ENCODE results near the gene CACNA2D4.

CACNA2D4 gene

DNA sequence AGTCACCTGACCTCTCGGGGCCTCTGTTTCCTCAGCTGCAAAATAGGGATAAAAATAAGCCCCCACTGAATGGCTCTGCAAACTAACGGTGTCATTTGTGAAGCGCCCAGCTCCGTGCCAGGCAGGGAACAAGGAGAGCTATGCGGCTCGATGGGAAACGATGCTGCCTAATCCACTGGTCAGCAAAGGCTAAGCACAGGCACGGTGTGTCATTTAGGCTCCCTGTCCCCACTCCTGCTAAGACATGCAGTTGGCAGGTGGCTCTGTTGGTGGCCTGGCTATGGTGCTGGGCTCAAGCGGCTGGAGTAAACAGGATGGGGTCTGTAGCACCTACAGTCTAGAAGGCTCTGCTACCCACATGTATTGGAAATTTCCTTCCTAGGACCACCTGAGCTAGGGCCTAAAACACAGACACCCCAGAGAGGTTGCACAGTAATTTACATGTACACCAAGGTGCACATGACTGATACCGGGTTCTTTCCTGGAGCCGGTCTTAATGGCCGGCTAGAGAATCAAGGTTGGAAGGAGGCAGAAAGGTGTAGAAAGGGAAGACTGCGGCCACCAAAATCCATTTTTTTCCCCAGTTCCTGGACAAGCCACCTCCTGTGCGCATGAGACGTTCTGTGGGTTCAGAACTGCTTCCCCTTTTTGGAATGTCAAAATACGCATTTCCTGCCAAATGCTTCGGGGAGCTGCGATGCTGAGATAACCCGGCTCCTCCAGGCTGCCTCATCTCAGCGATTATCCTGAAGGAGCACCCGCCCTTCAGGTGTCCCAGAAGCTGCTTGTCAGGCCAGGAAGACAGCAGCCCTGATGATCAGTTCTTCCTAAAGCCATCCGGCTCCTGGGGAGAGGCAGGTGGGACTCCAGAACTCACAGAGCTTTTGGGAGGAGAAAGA, 1.0 kb downstream of the CACNA2D4 start:
- peak; percentile 10 for DNase-seq

DNA sequence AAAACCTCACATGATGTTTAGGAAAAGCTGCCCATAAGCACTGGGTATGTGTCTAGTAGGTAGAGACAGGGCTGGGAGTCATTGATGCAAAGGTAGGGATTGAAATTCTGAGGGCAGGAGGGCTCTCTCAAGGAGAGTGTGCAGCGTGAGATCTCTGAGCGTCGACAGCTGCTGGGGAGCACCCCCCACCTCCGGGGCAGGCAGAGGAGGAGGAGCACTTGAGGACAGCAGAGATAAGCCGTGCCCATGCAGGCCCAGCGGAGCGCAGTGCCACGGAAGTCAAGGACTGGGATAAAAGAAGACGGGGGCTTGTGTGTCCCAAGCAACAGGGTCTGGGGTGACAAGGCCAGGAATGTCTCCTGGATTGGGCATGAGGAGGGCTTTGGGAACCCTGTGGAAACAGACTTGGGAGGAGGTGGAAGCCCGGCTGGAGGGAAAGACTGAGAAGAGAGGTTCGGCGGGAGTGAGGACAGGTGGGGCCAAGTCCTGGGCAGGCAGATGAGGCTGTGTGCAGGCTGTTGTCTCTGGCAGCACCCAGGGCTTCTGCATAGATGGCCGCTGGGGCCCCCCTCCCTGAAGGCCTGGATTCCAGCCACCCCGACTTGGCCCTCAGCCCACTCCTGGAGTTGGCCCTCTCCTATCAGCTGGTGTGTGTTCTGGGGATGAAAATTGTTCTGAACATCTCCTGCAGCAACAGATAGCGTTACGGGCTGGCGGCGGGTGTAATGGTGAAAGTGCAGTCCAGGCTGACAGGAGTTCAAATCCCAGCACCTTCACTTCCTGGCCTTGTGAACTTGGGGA, 1.9 kb downstream of the CACNA2D4 start:
- peak; percentile 15 for DNase-seq

DNA sequence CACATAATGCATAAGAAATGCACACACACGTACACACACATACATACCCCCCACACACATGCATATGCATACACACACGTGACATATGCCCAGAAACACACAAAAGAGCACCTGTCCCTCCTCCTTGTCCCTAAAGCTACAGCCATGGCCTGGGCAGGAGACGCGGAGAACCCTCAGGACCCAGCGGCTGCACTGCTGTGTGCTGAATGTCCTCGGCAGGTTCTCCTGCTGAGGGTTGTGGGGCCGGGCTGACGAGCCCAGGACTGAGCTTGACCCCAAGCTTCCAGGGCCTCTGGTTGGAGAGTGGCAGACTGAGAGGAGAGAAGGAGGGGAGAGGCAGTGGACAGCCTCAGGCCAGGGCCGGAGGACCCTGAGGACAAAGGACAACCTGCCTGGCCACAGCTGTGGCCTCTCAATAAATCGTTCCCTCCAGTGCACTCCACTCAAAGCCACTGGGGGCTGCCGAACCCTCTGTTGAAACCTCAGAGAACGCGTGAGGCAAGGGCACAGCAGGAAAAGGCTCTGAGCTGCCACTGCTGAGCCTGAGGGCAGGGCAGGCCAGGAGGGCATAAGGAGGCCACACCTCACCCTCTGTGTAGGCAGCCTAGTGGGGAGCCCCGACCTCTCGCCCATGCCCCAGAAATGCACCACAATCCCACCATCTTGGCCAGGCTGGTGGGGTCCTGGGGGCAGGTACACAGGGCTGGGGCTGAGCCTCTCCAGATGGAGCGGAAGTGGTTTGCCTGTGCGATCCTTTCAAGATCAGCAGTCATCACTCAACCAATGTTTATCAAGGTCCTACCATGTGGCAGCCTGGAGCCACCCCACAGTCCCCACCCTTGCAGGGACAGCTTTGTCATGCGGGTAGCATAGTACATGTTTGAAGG, 3.1 kb downstream of the CACNA2D4 start:
- DNase-seq: peak; percentile 39

DNA sequence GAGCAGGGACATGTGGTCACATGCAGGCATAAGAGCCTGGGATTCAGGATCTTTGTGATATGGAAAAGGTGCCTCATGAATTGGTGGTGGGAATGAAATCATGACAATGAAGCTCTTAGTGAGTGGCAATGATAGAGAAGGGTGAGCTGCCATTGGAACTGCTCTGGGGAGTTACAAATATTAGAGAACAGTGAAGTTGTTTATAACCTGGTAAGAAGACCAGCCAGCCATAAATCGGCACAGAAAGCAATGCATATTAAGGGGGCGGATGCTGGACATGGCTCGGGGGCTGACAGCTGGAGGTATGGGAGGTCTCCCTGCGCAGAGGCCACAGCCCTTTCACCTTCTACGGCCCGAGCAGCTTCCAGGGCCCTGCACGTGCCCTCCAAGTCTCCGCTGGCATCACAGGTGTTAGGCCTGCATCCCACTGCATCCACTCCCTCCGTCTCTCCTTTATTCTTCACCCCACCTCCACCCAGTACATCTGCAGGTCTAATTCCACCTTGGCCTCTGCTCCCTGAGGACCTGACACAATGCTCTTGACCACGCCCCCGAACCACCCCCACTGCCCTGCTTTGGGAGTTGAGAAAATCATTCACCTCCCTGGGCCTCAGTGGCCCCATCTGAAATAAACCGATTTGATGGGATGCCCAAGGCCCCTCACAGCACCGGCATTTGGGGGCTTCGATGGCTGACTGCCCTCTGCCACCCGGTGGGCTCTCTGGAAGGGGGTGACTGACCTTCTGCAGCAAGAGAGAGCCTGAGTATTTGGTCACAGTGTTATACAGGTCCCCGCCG, 4.1 kb downstream of the CACNA2D4 start:
- peak; percentile 14 for DNase-seq

DNA sequence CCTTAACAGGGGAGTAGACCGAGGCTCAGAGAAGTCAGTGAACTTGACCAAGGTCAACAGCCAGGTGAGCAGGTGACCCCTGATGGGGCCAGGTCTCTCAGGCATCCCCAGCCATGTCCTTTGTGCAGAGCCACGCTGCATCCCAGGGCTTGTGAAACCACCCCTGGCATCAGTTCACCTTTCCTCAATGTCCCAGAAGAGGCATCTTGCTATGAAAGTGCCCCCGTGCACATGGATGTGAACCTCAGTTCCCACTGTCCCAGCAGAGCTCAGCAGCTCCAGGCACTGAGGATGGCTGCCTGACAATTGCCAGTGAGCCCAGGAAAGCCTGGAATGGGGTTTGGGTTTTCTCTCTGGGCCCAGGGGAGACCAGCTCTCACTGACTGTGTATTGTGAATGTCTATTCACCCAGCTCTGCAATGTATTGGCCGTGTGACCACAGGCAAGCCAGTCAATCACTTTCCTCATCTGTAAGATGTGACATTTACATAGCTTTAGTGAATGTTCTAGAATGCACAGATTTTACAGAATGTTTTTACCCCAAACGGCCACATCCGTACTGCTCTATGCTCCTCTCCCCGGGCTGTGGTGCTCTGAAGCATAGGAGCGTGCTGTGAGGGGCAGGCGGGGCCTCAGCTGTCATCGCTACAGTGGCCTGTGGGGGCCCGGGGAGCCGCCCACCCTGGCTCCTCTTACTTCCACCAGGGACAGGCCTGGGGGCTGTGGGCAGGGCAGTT, 4.9 kb downstream of the CACNA2D4 start:
- DNase-seq: peak; percentile 18

DNA sequence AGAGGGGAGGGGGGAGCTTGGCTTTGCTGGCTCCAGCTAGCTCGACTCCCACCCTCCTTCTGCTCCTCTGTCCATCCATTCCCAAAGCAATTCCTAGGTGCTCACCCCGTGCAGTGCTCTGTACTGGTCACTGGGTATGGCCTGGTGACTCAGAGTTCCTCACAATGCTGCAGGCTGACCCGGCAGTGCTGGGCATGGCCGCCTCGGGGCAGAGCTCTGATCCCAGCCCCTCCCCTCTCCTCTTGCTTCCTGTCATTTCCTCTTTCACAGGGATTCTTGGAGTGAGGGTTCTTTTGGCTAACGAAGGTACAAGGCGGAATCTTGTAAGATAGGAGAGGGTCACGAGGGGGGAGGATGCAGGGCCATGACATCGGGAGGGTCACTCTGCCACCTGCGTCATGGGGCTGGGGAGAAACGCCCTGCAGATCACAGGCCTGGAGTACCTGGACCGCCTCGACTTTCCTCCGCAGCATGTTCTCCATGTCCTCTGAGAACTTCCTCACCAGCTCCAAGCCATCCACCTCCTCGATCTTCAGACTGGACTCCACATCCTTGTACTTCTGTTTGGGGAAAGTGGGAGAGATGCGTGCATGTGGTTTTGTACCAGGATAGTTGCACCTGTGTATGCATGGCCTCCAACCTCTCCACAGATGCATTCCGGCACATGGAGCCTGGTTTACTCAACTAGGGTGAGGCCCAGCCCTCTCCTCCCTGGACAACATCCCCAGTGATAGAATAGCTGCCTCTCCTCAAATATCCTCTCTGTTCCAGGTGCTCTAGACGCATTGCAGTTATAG, 5.7 kb downstream of the CACNA2D4 start:
- no peak for DNase-seq

DNA sequence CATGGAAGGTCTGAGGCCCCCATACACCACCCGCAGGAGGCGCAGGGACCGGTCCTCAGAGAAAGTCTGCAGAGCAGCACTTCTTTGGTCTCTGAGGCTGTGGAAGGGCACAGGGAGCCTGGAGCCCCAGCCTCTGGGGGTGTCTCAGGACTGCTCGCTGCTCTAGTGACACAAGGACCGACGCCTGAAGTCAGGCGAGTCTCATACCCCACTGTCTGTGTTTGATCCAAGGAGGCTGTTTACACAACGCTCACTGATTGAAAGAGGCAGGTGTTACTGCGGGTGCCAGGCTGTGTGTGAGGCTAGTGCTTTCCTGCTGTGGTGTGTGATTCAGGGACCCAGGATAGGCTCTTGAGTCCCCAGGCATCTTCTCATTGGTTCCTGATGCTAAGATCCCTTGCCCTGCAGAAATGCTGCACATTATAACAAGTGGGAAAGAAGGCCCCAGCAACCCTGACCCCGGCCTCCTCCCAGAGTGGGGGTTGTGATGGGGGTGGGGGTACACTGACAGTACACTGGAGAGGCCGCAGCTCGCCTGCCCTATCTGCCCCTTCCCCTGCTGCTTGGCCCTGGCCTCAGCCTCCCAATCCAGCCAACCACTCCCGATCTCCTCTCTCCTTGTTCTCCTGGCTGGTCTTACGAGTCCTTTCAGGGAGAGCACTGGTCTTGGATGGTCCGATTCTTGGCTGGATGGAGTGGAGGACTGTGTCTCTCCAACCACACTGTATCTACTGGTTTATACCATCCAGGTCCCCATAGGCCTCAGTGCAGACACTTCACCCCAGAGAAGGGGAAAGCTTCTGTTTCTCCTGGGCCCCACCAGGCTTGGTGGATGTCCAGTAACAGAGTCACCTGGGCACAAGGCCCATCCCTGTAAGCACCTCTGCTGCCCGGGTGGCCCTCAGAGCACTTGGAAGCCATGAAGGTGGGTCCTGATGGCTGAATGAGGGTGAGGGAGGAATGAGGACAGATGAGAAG, 6.6 kb downstream of the CACNA2D4 start:
- peak; percentile 14 for DNase-seq

DNA sequence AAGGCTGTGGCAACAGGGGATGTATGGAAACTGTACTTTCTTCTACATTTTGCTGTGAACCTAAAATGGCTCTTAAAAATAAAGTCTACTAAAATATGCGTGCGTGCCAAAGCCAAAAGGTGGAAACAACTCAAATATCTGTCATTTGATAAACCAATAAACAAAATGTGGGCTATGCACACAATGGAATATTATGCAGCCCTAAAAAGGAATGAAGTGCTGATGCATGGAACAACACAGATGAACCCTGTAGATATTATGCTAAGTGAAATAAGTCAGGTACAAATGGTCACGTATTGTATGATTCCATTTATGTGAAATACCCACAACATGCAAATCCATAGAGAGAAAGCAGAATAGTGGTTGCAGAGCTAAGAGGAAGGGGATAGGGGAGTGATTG, 8.0 kb downstream of the CACNA2D4 start:
- no peak for DNase-seq

DNA sequence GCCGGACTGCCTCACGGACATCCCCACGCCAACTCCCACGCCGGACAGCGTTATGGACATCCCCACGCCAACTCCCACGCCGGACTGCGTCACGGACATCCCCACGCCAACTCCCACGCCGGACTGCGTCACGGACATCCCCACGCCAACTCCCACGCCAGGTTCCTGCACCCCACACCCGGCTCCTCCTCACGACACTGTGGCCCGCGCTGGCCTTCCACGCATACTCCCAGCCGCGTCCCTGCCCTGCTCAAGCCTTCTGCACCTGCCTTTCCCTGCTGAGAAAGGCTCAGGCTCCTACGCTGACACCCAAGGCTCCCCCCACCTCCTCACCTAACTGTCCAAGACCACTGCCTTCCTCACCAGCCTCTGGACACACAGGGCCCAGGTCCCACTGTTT, 9.7 kb downstream of the CACNA2D4 start:
- DNase-seq: peak; percentile 2

DNA sequence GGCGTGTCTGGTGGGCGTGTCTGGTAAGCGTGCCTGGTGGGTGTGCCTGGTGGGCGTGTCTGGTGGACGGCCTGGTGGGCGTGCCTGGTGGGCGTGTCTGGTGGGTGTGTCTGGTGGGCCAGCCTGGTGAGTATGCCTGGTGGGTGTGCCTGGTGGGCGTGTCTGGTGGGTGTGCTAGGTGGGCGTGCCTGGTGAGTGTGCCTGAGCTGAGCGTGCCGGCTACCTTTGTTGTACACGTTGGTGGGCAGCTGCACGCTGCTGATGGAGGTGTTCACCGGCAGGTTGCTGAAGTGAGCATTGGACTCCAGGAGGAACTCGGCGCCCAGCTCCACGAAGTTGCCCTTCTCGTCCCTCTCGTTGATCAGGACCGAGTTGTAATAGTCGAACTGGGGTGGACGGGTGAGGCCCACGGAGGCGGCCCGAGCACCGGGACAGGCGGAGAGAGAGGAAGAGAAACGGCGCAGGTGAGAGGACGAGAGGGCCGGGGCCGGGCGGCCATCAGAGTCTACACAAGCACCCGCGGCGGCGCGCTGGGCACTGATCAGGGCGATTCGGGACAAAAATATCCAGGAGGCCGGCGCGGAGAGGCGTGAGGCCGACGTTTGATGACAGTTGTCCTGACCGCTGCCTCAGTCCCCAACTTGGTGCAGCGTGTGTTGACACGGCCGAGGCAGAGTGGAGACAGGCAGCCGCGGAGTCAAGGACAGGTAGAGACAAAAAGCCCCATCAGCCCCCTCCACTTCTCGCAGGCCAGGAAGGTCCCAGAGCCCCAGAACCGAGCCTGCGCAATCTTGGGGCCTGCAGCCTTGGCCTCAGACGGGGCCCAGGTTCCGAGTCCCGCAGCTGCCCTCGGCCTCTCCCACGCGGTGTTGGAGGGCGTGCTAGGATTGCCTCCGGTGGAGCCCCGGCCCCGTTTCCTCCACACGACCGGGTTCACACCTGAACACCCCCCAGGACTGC, 10.5 kb downstream of the CACNA2D4 start:
- DNase-seq: peak; percentile 56

DNA sequence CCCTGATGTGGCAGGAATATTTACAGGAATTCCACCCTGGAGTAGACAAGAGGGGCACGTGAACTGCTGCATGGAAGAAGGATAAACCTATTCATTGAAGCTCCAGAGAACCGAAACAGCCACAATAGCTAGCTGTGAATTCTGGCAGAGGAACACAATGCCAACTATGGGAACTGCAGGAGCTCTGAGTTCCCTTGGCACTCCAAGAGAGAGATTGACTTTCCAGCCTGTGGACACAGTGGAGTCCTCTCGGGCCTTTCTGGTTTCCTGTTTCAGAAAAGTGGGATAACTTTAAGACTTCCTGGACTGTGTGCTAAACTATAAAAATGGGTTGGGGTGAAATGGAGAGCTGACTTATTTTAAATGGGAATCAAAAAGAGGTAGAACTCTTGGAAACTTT, 11.9 kb downstream of the CACNA2D4 start:
- DNase-seq: no peak

DNA sequence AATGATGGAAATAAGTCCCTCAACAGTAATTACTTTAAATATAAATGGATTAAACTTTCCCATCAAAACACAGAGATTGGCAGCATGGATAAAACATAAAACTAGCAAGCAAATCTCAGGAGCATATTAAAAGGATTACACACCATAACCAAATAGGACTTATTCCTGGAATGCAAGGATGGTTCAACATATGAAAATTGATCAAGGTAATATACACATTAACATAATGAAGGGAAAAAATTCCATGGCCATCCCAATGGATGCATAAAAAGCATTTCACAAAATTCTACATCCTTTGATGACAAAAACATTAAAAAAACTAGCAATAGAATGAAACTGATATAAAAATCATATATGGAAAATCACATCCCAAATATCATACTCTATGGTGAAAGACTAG, 13.6 kb downstream of the CACNA2D4 start:
- no peak for DNase-seq

DNA sequence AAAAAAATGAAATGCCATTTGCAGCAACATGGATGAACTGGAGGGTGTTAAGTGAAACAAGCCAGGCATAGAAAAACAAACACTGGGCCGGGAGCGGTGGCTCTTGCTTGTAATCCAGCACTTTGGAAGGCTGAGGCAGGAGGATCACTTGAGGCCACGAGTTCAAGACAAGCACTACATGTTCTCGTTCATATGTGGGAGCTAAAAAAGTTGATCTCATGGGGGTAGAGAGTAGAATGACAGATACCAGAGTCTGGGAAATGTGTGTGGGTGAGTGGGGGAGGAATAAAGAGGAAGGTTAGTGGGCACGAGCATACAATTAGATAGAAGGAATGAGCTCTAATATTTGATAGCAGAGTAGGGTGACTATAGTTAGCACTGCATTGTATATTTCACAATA, 21.5 kb downstream of the CACNA2D4 start:
- DNase-seq: no peak

DNA sequence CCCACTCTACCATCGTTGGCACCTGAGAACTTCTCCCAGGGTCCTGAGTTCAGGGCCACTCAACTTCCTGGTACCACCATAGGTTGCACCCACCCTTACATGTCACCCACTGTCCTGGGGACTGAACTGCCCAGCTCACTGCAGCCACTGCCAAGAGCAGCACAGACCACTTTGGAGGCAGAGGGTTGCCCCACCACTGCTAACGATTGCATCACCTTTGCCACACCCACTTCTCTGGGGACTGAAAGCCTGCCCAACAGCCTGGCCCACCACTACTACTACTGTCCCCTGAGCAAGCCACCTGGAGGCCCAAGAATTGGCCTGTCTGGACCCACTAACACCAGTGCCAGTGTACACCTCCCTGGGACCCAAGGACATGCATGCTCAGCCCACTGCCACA, 27.6 kb downstream of the CACNA2D4 start:
- DNase-seq: no peak

DNA sequence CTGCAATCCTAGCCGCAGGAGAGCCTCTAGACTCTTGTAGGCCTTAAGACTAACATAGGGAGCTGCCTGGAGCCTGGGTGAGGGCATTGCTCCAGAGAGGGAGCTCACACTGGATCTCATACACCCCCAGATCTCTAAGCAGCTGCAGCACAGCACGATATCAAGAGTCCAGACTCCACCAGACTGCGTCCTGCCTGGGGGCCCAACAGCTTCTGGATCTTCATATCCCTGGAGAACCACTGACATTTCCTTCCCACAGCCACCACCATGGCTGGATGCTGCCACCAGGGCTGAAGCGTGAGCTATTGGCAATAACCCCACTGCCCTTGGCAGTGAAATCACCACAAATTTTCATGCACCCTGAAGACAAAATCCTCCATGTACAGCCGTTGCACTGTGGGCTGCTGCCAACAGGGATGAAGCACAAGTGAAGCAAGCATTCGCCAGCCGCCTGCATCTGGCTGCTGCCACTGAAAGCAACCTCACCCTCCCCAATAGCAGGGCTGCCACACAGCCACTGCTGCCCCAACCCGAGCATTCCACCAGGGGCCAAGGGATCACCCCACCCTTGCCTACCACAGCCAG, 28.2 kb downstream of the CACNA2D4 start:
- no peak for DNase-seq

DNA sequence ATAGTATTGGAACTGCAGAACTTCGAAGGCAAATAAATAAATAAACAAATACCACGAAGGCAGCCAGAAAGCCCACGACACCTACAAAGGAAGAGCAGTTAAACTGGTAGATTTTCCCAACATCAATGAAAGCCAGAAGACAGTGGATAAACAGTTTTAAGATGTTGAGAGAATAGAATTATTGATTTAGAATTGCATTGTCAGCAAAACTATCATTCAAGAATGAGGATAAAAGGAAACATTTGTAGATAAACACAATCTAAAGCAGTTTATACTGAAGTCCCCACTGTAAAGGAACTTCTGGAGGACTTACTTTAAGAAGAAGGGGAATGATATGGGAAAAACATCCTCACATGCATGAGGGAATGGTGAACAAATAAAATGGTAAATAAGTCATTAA, 29.5 kb downstream of the CACNA2D4 start:
- no peak for DNase-seq

DNA sequence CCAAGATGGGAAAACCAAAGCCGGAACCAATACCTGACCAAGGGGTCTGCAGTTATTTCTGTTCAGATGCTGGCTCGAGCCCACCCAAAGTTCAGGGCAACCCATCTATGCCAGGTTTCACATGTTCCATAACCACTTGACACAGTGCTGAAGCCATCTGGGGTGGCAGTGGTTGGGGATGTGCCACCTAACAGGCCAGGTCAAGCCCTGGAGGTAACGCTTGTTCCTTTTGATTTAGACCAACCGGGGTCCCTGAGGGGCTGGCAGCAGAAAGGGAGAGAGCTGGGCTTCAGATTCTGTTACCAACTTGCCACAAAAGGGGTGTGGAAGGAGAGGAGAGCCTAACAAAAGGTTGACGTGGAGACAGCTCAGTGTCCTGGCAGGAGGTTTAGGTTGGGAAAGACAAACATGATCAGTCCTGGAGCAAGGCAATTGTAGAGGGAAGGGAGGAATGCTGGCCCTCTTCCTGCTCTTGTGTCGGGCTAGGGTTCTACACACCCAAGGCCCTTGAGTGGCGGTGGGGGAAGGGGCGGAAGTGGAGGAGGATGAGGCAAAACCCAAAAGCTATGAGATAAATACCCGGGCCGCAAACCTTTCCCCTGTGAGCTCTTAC, 31.9 kb downstream of the CACNA2D4 start:
- no peak for DNase-seq

All from stimulated activated CD8-positive, alpha-beta memory T cell treated with anti-CD3 and anti-CD28 coated beads, Interleukin-4, amount 100 ng/mL, for 48 hours (primary cell).